HG03558 (cell line): ENCODE results near the gene MYO3B.
"Not testable (repeated sequence)": the region's sequence is repeated elsewhere in the genome, so short reads cannot be mapped to it uniquely, and the experiment has no call there.

Experiments used
- ATAC-seq: cut with Tn5 transposase; IDR thresholded peaks from one replicate; pipeline ENCODE4 v1.9.1; 2021; ENCODE audit warnings: moderate number of reproducible peaks; ENCODE audit not compliant: unreplicated experiment; ENCODE audit errors: extremely low read depth

Gene MYO3B

GRCh38 chr2:170525566-170525900 lies 347.6 kb downstream of the MYO3B start:
- no peak for ATAC-seq

GRCh38 chr2:170530284-170530745 lies 352.4 kb downstream of the MYO3B start:
- no peak for ATAC-seq

- ATAC-seq: no peak
These were observed 353.0 kb downstream of the MYO3B start for GRCh38 chr2:170530803-170531564.

GRCh38 chr2:170531876-170532275 lies 353.9 kb downstream of the MYO3B start:
- ATAC-seq: no peak

- no peak for ATAC-seq
These were observed 355.2 kb downstream of the MYO3B start for GRCh38 chr2:170533156-170533555.

GRCh38 chr2:170535552-170535951 lies 357.6 kb downstream of the MYO3B start:
- ATAC-seq: no peak

GRCh38 chr2:170544817-170545216 lies 366.9 kb downstream of the MYO3B start:
- ATAC-seq: no peak

GRCh38 chr2:170548304-170548703 lies 370.4 kb downstream of the MYO3B start:
- ATAC-seq: no peak

- no peak for ATAC-seq
These were observed 372.6 kb downstream of the MYO3B start for GRCh38 chr2:170550501-170550900.

- not testable (repeated sequence) for ATAC-seq
These were observed 374.0 kb downstream of the MYO3B start for GRCh38 chr2:170551899-170552298.

- no peak for ATAC-seq
These were observed 375.8 kb downstream of the MYO3B start for GRCh38 chr2:170553748-170554147.

- ATAC-seq: no peak
These were observed 376.5 kb downstream of the MYO3B start for GRCh38 chr2:170554278-170554955.

- ATAC-seq: no peak
These were observed 385.0 kb downstream of the MYO3B start for GRCh38 chr2:170562928-170563327.

- no peak for ATAC-seq
These were observed 385.5 kb downstream of the MYO3B start for GRCh38 chr2:170563401-170563800.

- no peak for ATAC-seq
These were observed 388.2 kb downstream of the MYO3B start for GRCh38 chr2:170566138-170566537.

- no peak for ATAC-seq
These were observed 389.5 kb downstream of the MYO3B start for GRCh38 chr2:170567429-170567828.

- ATAC-seq: no peak
These were observed 390.6 kb downstream of the MYO3B start for GRCh38 chr2:170568511-170568910.

GRCh38 chr2:170571612-170572011 lies 393.7 kb downstream of the MYO3B start:
- no peak for ATAC-seq

- no peak for ATAC-seq
These were observed 395.7 kb downstream of the MYO3B start for GRCh38 chr2:170573671-170574070.

GRCh38 chr2:170576296-170576695 lies 398.3 kb downstream of the MYO3B start:
- ATAC-seq: no peak

- no peak for ATAC-seq
These were observed 399.4 kb downstream of the MYO3B start for GRCh38 chr2:170577356-170577755.

GRCh38 chr2:170578606-170579005 lies 400.7 kb downstream of the MYO3B start:
- no peak for ATAC-seq
